SK-N-SH treated with all-trans-retinoic acid at 6 μM for 48 hours (cell line): ENCODE data around the gene TGFA.

Experiments
- ATAC-seq: fragments of 200-7000 bp; cut with Tn5 transposase; 3 replicates; pipeline ENCODE4 v1.9.1; 2020; ENCODE audit warnings: mild to moderate bottlenecking, moderate library complexity
- ARNTL ChIP-seq: fragments of 450-650 bp; formaldehyde crosslinking; IDR thresholded peaks from 2 replicates; pipeline ENCODE4 v1.5.0; 2020; ENCODE audit warnings: low read depth, mild to moderate bottlenecking, moderate library complexity, borderline replicate concordance
- BACH2 ChIP-seq: fragments of 250-450 bp; sonication (Bioruptor Pico); IDR thresholded peaks from 2 replicates; pipeline ENCODE4 v1.9.0; 2021; ENCODE audit warnings: mild to moderate bottlenecking, borderline replicate concordance
- CREB5 ChIP-seq: fragments of 250-450 bp; sonication (Bioruptor Pico); IDR thresholded peaks from 2 replicates; pipeline ENCODE4 v1.5.1; 2020; ENCODE audit warnings: low read depth, mild to moderate bottlenecking, moderate library complexity
- CSDC2 ChIP-seq: fragments of 250-450 bp; sonication (Bioruptor Pico); IDR thresholded peaks from 2 replicates; pipeline ENCODE4 v1.5.0; 2020; ENCODE audit warnings: mild to moderate bottlenecking, moderate library complexity
- CSRNP3 ChIP-seq: fragments of 250-450 bp; sonication (Bioruptor Pico); IDR thresholded peaks from 2 replicates; pipeline ENCODE4 v1.5.1; 2021; ENCODE audit warnings: mild to moderate bottlenecking, moderate library complexity
- ESRRG ChIP-seq: fragments of 250-450 bp; sonication (Bioruptor Pico); IDR thresholded peaks from 2 replicates; pipeline ENCODE4 v1.6.1; 2021; ENCODE audit warnings: mild to moderate bottlenecking
- GLIS3 ChIP-seq: fragments of 250-450 bp; sonication (Bioruptor Pico); IDR thresholded peaks from 2 replicates; pipeline ENCODE4 v1.5.0; 2020; ENCODE audit warnings: mild to moderate bottlenecking, moderate library complexity
- ISL1 ChIP-seq: fragments of 250-450 bp; sonication (Bioruptor Pico); IDR thresholded peaks from 2 replicates; pipeline ENCODE4 v2.1.2; 2022; ENCODE audit warnings: mild to moderate bottlenecking, moderate library complexity
- OSR1 ChIP-seq: fragments of 250-450 bp; sonication (Bioruptor Pico); IDR thresholded peaks from 2 replicates; pipeline ENCODE4 v1.8.0; 2022; ENCODE audit warnings: moderate library complexity, mild to moderate bottlenecking, inconsistent platforms
- PATZ1 ChIP-seq: fragments of 250-450 bp; sonication (Bioruptor Pico); IDR thresholded peaks from 2 replicates; pipeline ENCODE4 v1.8.0; 2020; ENCODE audit warnings: mild to moderate bottlenecking, moderate library complexity, borderline replicate concordance
- PPARA ChIP-seq: fragments of 250-450 bp; sonication (Bioruptor Pico); IDR thresholded peaks from 2 replicates; pipeline ENCODE4 v1.5.0; 2020; ENCODE audit warnings: mild to moderate bottlenecking, borderline replicate concordance
- RARB ChIP-seq: fragments of 250-450 bp; sonication (Bioruptor Pico); IDR thresholded peaks from 2 replicates; pipeline ENCODE4 v1.8.0; 2021; ENCODE audit warnings: mild to moderate bottlenecking, moderate library complexity
- SNAI2 ChIP-seq: fragments of 250-450 bp; sonication (Bioruptor Pico); IDR thresholded peaks from 2 replicates; pipeline ENCODE4 v1.5.0; 2020; ENCODE audit warnings: mild to moderate bottlenecking, moderate library complexity
- TCF4 ChIP-seq: fragments of 250-450 bp; sonication (Bioruptor Pico); IDR thresholded peaks from 2 replicates; pipeline ENCODE4 v1.8.0; 2021; ENCODE audit warnings: mild to moderate bottlenecking, moderate library complexity, borderline replicate concordance
- TOX ChIP-seq: fragments of 250-450 bp; sonication (Bioruptor Pico); IDR thresholded peaks from 2 replicates; pipeline ENCODE4 v1.8.0; 2021; ENCODE audit warnings: mild to moderate bottlenecking, moderate library complexity, borderline replicate concordance
- TSHZ2 ChIP-seq: fragments of 250-450 bp; sonication (Bioruptor Pico); IDR thresholded peaks from 2 replicates; pipeline ENCODE4 v1.5.0; 2020; ENCODE audit warnings: mild to moderate bottlenecking, moderate library complexity
- ZC3H10 ChIP-seq: fragments of 250-450 bp; sonication (Bioruptor Pico); IDR thresholded peaks from 2 replicates; pipeline ENCODE4 v1.5.1; 2021; ENCODE audit warnings: mild to moderate bottlenecking, moderate library complexity
- ZFP3 ChIP-seq: fragments of 250-450 bp; sonication (Bioruptor Pico); IDR thresholded peaks from 2 replicates; pipeline ENCODE4 v1.5.0; 2020; ENCODE audit warnings: mild to moderate bottlenecking, moderate library complexity
- ZFP30 ChIP-seq: fragments of 450-650 bp; formaldehyde crosslinking; IDR thresholded peaks from 2 replicates; pipeline ENCODE4 v1.5.0; 2022; ENCODE audit warnings: mild to moderate bottlenecking, moderate library complexity
- ZNF565 ChIP-seq: fragments of 450-650 bp; formaldehyde crosslinking; conservative IDR thresholded peaks from 2 replicates; pipeline ENCODE4 v1.5.0; 2020; ENCODE audit warnings: low read depth, mild to moderate bottlenecking, moderate library complexity
- ZNF8 ChIP-seq: fragments of 450-650 bp; formaldehyde crosslinking; IDR thresholded peaks from 2 replicates; pipeline ENCODE4 v1.5.0; 2020; ENCODE audit warnings: mild to moderate bottlenecking, moderate library complexity

TGFA gene

GRCh38 chr2:70443078-70443465, 110.6 kb downstream of the TGFA start:
- TF ChIP-seq TOX (no peak), ZNF8 (CRISPR knock-in tag) (no peak), CSDC2 (CRISPR knock-in tag) (no peak), SNAI2 (CRISPR knock-in tag) (no peak), ZC3H10 (CRISPR knock-in tag) (no peak), TCF4 (no peak), BACH2 (no peak), TSHZ2 (CRISPR knock-in tag) (no peak), ISL1 (CRISPR knock-in tag) (no peak), RARB (CRISPR knock-in tag) (no peak), GLIS3 (CRISPR knock-in tag) (no peak)
- no peak for ATAC-seq

GRCh38 chr2:70442301-70443077, 111.1 kb downstream of the TGFA start:
- ATAC-seq, result no peak
- no peak for TF ChIP-seq ESRRG (CRISPR knock-in tag)
- no peak for TF ChIP-seq ARNTL
- no peak for TF ChIP-seq OSR1 (CRISPR knock-in tag)
- no peak for TF ChIP-seq PATZ1 (CRISPR knock-in tag)
- TF ChIP-seq TSHZ2 (CRISPR knock-in tag), result no peak
- TF ChIP-seq ZFP3, result no peak
- TF ChIP-seq CSRNP3 (CRISPR knock-in tag), result no peak
- no peak for TF ChIP-seq ZFP30 (CRISPR knock-in tag)
- no peak for TF ChIP-seq PPARA (CRISPR knock-in tag)
- no peak for TF ChIP-seq ZC3H10 (CRISPR knock-in tag)
- TF ChIP-seq CSDC2 (CRISPR knock-in tag), result no peak
- TF ChIP-seq ZNF8 (CRISPR knock-in tag), result no peak
- TF ChIP-seq ISL1 (CRISPR knock-in tag), result no peak
- no peak for TF ChIP-seq RARB (CRISPR knock-in tag)
- TF ChIP-seq ZNF565 (CRISPR knock-in tag), result no peak
- no peak for TF ChIP-seq GLIS3 (CRISPR knock-in tag)
- no peak for TF ChIP-seq SNAI2 (CRISPR knock-in tag)
- no peak for TF ChIP-seq CREB5
- TF ChIP-seq TOX, result no peak
- TF ChIP-seq TCF4, result no peak
